CD4-positive, alpha-beta T cell (primary cell): ENCODE measurements around the gene GARIN5B. TPM values are rescaled to one million over a fixed set of nuclear protein-coding genes. Genes with fewer than 3 reads are reported as not detected.

Experiments used
- ATAC-seq: fragments of 200-7000 bp; cut with Tn5 transposase; one replicate; pipeline ENCODE4 v1.10.0; 2022; ENCODE audit warnings: mild to moderate bottlenecking; ENCODE audit not compliant: poor library complexity
- CTCF ChIA-PET: fragments of 350-600 bp; sonication (Branson Sonifier 250); formaldehyde crosslinking; loops from one replicate; lab custom pipeline; 2021; ENCODE audit warnings: antibody characterized with exemption, inconsistent platforms; lab: Charles Lee
- POLR2A ChIA-PET: fragments of 350-600 bp; sonication (Branson Sonifier 250); formaldehyde crosslinking; loops from one replicate; lab custom pipeline; 2021; ENCODE audit warnings: antibody characterized with exemption, inconsistent platforms; lab: Charles Lee
- DNase-seq, 14 experiments: peaks; one replicate each; pipeline ENCODE4 v3.0.0-alpha.2; 2013 to 2020; ENCODE audit warnings: mixed read lengths in 2 of 14
- H3K27ac ChIP-seq, 2 donors: one replicate each; pipeline versions ENCODE4 v1.5.1 to v1.7.0; 2013; ENCODE audit warnings: low read length in 2 of 2, low read depth in 1 of 2, mild to moderate bottlenecking in 1 of 2
- H3K27me3 ChIP-seq, 2 experiments: 1 replicate in 1 of 2; 2 replicates in 1 of 2; pipeline versions ENCODE4 v1.6.1 to v1.7.0; 2013; ENCODE audit warnings: low read length in 2 of 2, control low read depth in 1 of 2, mild to moderate bottlenecking in 1 of 2, moderate library complexity in 1 of 2; ENCODE audit not compliant: insufficient read depth in 2 of 2, control insufficient read depth in 1 of 2
- H3K36me3 ChIP-seq: one replicate; pipeline ENCODE4 v1.6.1; 2013; ENCODE audit warnings: low read length, control low read depth; ENCODE audit not compliant: insufficient read depth
- H3K4me1 ChIP-seq: one replicate; pipeline ENCODE4 v1.6.1; 2013; ENCODE audit warnings: low read length, control low read depth; ENCODE audit not compliant: insufficient read depth
- H3K4me3 ChIP-seq: one replicate; pipeline ENCODE4 v1.5.1; 2013; ENCODE audit warnings: mild to moderate bottlenecking, low read length, moderate library complexity
- H3K9me3 ChIP-seq, 2 experiments: 1 replicate in 1 of 2; 2 replicates in 1 of 2; pipeline versions ENCODE4 v1.6.1 to v1.7.0; 2013; ENCODE audit warnings: low read length in 2 of 2, mild to moderate bottlenecking in 2 of 2, control low read depth in 1 of 2, moderate library complexity in 1 of 2; ENCODE audit not compliant: control insufficient read depth in 1 of 2, insufficient read depth in 1 of 2
- H3K27ac Mint-ChIP-seq: one replicate; pipeline ENCODE4 v1.8.0; 2020; ENCODE audit warnings: mixed read lengths
- H3K27me3 Mint-ChIP-seq: one replicate; pipeline ENCODE4 v1.8.0; 2021; ENCODE audit warnings: mixed read lengths
- H3K36me3 Mint-ChIP-seq: one replicate; pipeline ENCODE4 v1.8.0; 2021; ENCODE audit warnings: low read depth, mixed read lengths
- H3K4me1 Mint-ChIP-seq: one replicate; pipeline ENCODE4 v1.8.0; 2021; ENCODE audit warnings: low read depth, mixed read lengths
- H3K4me3 Mint-ChIP-seq: one replicate; pipeline ENCODE4 v1.8.0; 2020; ENCODE audit warnings: mild to moderate bottlenecking, mixed read lengths
- H3K9me3 Mint-ChIP-seq: one replicate; pipeline ENCODE4 v1.8.0; 2020; ENCODE audit warnings: mixed read lengths
- CTCF ChIP-seq: fragments of 200-600 bp; IDR thresholded peaks from one replicate; pipeline ENCODE4 v1.8.0; 2022; ENCODE audit warnings: antibody characterized with exemption, mild to moderate bottlenecking
- intact Hi-C, 2 experiments: fragments of 100-400 bp; cut with DNase I in 1 of 2; cut with micrococcal nuclease in 1 of 2; formaldehyde crosslinking; loops; one replicate each; pipeline versions ENCODE4 v1.15.1 to v1.9.0; 2023 to 2025; cut with DNase I, micrococcal nuclease
- total RNA-seq, 174 experiments: library from RNA in 2 of 174; stranded (reverse) in 2 of 174; gene quantifications; one replicate each; pipeline ENCODE4 v1.2.3 and lab custom pipeline; 2021 to 2026

GARIN5B gene
- total RNA-seq, 2 experiments from 2014 or later = 0.08 TPM; not detected in 1

GRCh38 chr19:55314396-55314795, 48.7 kb downstream of the GARIN5B start:
- Mint-ChIP-seq H3K36me3 (no peaks in the 10 kb centered on the region), H3K9me3 (no peaks in the 10 kb centered on the region), H3K4me1 (no peaks in the 10 kb centered on the region), H3K4me3 (no peak overlapping the region), H3K27me3 (no peaks in the 10 kb centered on the region), H3K27ac (no peak overlapping the region)
- no peak for TF ChIP-seq CTCF
- POLR2A ChIA-PET = no interaction called here
- Histone ChIP-seq H3K27ac (no peak overlapping the region), H3K4me3 (no peak overlapping the region), H3K36me3 (no peaks in the 10 kb centered on the region), H3K9me3 (peaks cover 0 to 4% of the 10 kb centered on the region in 2 experiments), H3K27me3 (no peaks in the 10 kb centered on the region), H3K4me1 (no peaks in the 10 kb centered on the region)
- intact Hi-C loops = no loop called here
- CTCF ChIA-PET = no interaction called here
- ATAC-seq (no peak), DNase-seq (no peak)

GRCh38 chr19:55312621-55313512, 50.2 kb downstream of the GARIN5B start:
- no peaks in the 10 kb centered on the region for H3K4me1 ChIP-seq
- H3K27me3 ChIP-seq = no peaks in the 10 kb centered on the region
- ATAC-seq = no peak
- Mint-ChIP-seq H3K4me1 (no peaks in the 10 kb centered on the region), H3K36me3 (no peaks in the 10 kb centered on the region), H3K4me3 (no peak overlapping the region), H3K27me3 (no peaks in the 10 kb centered on the region), H3K27ac (no peak overlapping the region), H3K9me3 (no peaks in the 10 kb centered on the region)
- POLR2A ChIA-PET = interaction anchor here (0.9 kb wide), 1 partner anchor 27 kb away, joined by 3 read pairs; the partner anchor contains the start of gene KMT5C
- H3K36me3 ChIP-seq = no peaks in the 10 kb centered on the region
- H3K9me3 ChIP-seq = peaks cover 0 to 7% of the 10 kb centered on the region in 2 experiments
- TF ChIP-seq CTCF = no peak
- intact Hi-C loops = no loop called here
- H3K4me3 ChIP-seq = no peak overlapping the region
- DNase-seq = no peak
- CTCF ChIA-PET = no interaction called here
- H3K27ac ChIP-seq = no peak overlapping the region

GRCh38 chr19:55311797-55312196, 51.3 kb downstream of the GARIN5B start:
- no peak overlapping the region for H3K27ac Mint-ChIP-seq
- no peak overlapping the region for H3K27ac ChIP-seq
- no peak for ATAC-seq
- no peaks in the 10 kb centered on the region for H3K4me1 Mint-ChIP-seq
- H3K4me3 Mint-ChIP-seq = no peak overlapping the region
- ChIA-PET CTCF (no interaction called here), POLR2A (no interaction called here)
- H3K4me3 ChIP-seq = no peak overlapping the region
- intact Hi-C loops = no loop called here
- no peaks in the 10 kb centered on the region for H3K27me3 Mint-ChIP-seq
- no peaks in the 10 kb centered on the region for H3K36me3 ChIP-seq
- no peaks in the 10 kb centered on the region for H3K36me3 Mint-ChIP-seq
- no peaks in the 10 kb centered on the region for H3K4me1 ChIP-seq
- no peak for TF ChIP-seq CTCF
- no peaks in the 10 kb centered on the region for H3K27me3 ChIP-seq
- no peak for DNase-seq
- H3K9me3 Mint-ChIP-seq = no peaks in the 10 kb centered on the region
- H3K9me3 ChIP-seq = peaks cover 0 to 7% of the 10 kb centered on the region in 2 experiments
